GM12878 (cell line): Measurements from ENCODE around the gene LRRC23. TPM values are rescaled to one million over a fixed set of nuclear protein-coding genes. Genes with fewer than 3 reads are reported as not detected.

ENCODE experiments used
- ATAC-seq: fragments of 200-7000 bp; cut with Tn5 transposase; 3 replicates; pipeline ENCODE4 v1.9.1; 2020; ENCODE audit warnings: mild to moderate bottlenecking, moderate library complexity
- BruUV-seq: library from RNA; stranded (reverse); fragments of 400-500 nt; replicated peaks from 2 replicates; lab custom pipeline; 2021; lab: Mats Ljungman, UMichigan
- CTCF ChIA-PET: fragments of 300-600 bp; sonication (Branson Sonifier 250); formaldehyde crosslinking; extraction: SDS; loops from one replicate; lab custom pipeline; 2021; ENCODE audit warnings: inconsistent platforms; lab: Yijun Ruan, JAX
- POLR2A ChIA-PET: fragments of 350-600 bp; formaldehyde crosslinking; extraction: SDS; loops from one replicate; lab custom pipeline; 2021; ENCODE audit warnings: inconsistent platforms; lab: Charles Lee
- RAD21 ChIA-PET: fragments of 300-600 bp; sonication (Branson Sonifier 250); formaldehyde crosslinking; loops from one replicate; lab custom pipeline; 2023; ENCODE audit warnings: antibody characterized with exemption; ENCODE audit not compliant: unreplicated experiment; lab: Charles Lee
- SMC1A ChIA-PET: fragments of 300-600 bp; sonication (Branson Sonifier 250); formaldehyde crosslinking; loops from one replicate; lab custom pipeline; 2023; ENCODE audit not compliant: unreplicated experiment, uncharacterized antibody; lab: Charles Lee
- DNase-seq: peaks from one replicate; pipeline ENCODE4 v3.0.0-alpha.2; 2011; ENCODE audit warnings: low read depth, low spot score
- FAIRE-seq: peaks from 3 replicates; lab custom pipeline; 2011; peaks lifted over from hg19 to GRCh38; lab: Jason Lieb, UNC
- H2AFZ ChIP-seq: 2 replicates; pipeline ENCODE4 v1.6.0; 2011; ENCODE audit warnings: low read depth, low read length, control low read depth; ENCODE audit not compliant: control insufficient read depth
- H3K27ac ChIP-seq: 2 replicates; pipeline ENCODE4 v1.5.1; 2011; ENCODE audit warnings: control low read depth; ENCODE audit not compliant: control insufficient read depth, insufficient read depth
- H3K27me3 ChIP-seq, 2 experiments: replicated peaks in 1 of 2; 2 replicates each; pipeline versions ENCODE4 v1.6.0 to v1.6.1; 2011; ENCODE audit warnings: low read length in 1 of 2; ENCODE audit not compliant: control insufficient read depth in 2 of 2, insufficient read depth in 2 of 2
- H3K36me3 ChIP-seq, 2 experiments: 2 replicates each; pipeline ENCODE4 v1.5.1; 2011; ENCODE audit warnings: low read length in 1 of 2; ENCODE audit not compliant: control insufficient read depth in 2 of 2, insufficient read depth in 2 of 2
- H3K4me1 ChIP-seq: 2 replicates; pipeline ENCODE4 v1.6.1; 2011; ENCODE audit warnings: mild to moderate bottlenecking, low read length, moderate library complexity, mixed read lengths; ENCODE audit not compliant: control insufficient read depth, insufficient read depth
- H3K4me2 ChIP-seq: 2 replicates; pipeline ENCODE4 v1.6.0; 2011; ENCODE audit warnings: control low read depth; ENCODE audit not compliant: control insufficient read depth, insufficient read depth
- H3K4me3 ChIP-seq: fragments of 200-600 bp; sonication (generic); 2 replicates; pipeline ENCODE4 v1.5.1; 2016
- H3K79me2 ChIP-seq: 2 replicates; pipeline ENCODE4 v1.6.0; 2011; ENCODE audit warnings: low read length; ENCODE audit not compliant: control insufficient read depth, insufficient read depth
- H3K9ac ChIP-seq: 2 replicates; pipeline ENCODE4 v1.8.0; 2011; ENCODE audit warnings: low read length, control low read depth, mixed read lengths; ENCODE audit not compliant: control insufficient read depth, insufficient read depth
- H3K9me3 ChIP-seq: replicated peaks from 3 replicates; pipeline ENCODE4 v1.5.1; 2011; ENCODE audit warnings: mild to moderate bottlenecking, low read length; ENCODE audit not compliant: control insufficient read depth, insufficient read depth
- H4K20me1 ChIP-seq: 2 replicates; pipeline ENCODE4 v1.6.0; 2011; ENCODE audit not compliant: control insufficient read depth, insufficient read depth
- BCL11A ChIP-seq: IDR thresholded peaks from 2 replicates; pipeline ENCODE4 v1.6.1; 2011; ENCODE audit warnings: low read depth, low read length
- BCL3 ChIP-seq: IDR thresholded peaks from 2 replicates; pipeline ENCODE4 v1.6.1; 2011; ENCODE audit warnings: borderline replicate concordance, low read depth, mild to moderate bottlenecking, moderate library complexity, low read length; ENCODE audit not compliant: insufficient read depth, poor library complexity, severe bottlenecking
- BMI1 ChIP-seq: fragments of 450-650 bp; IDR thresholded peaks from 2 replicates; pipeline ENCODE4 v1.6.1; 2016; ENCODE audit warnings: mild to moderate bottlenecking, moderate library complexity, borderline replicate concordance
- CBFB ChIP-seq: IDR thresholded peaks from 2 replicates; pipeline ENCODE4 v1.6.1; 2016; ENCODE audit warnings: antibody characterized with exemption, low read depth
- ELK1 ChIP-seq: IDR thresholded peaks from 2 replicates; pipeline ENCODE4 v1.6.1; 2012; ENCODE audit warnings: low read depth, low read length, improper control_type of control experiment
- EP300 ChIP-seq, 2 experiments: fragments of 150-350 bp in 1 of 2; IDR thresholded peaks; 2 replicates each; pipeline ENCODE4 v1.6.1; 2011 to 2012; ENCODE audit warnings: low read depth in 2 of 2, low read length in 2 of 2, borderline replicate concordance in 1 of 2, improper control_type of control experiment in 1 of 2, inconsistent platforms in 1 of 2; ENCODE audit not compliant: control insufficient read depth in 1 of 2
- IKZF1 ChIP-seq: fragments of 450-650 bp; conservative IDR thresholded peaks from 2 replicates; pipeline ENCODE4 v1.6.1; 2017; ENCODE audit warnings: antibody characterized with exemption, mild to moderate bottlenecking
- NR2C2 ChIP-seq: IDR thresholded peaks from 2 replicates; pipeline ENCODE4 v1.6.1; 2011; ENCODE audit warnings: borderline replicate concordance, low read depth; ENCODE audit not compliant: control insufficient read depth, insufficient read length
- NR2F1 ChIP-seq: fragments of 450-650 bp; conservative IDR thresholded peaks from 2 replicates; pipeline ENCODE4 v1.6.1; 2017; ENCODE audit warnings: mild to moderate bottlenecking
- RUNX3 ChIP-seq: IDR thresholded peaks from 2 replicates; pipeline ENCODE4 v1.6.1; 2012; ENCODE audit warnings: low read length, inconsistent platforms
- SMAD5 ChIP-seq: IDR thresholded peaks from 2 replicates; pipeline ENCODE4 v1.6.1; 2016; ENCODE audit warnings: antibody characterized with exemption, low read depth
- TARDBP ChIP-seq: IDR thresholded peaks from 2 replicates; pipeline ENCODE4 v1.6.1; 2016; ENCODE audit warnings: borderline replicate concordance
- ZNF217 ChIP-seq: fragments of 450-650 bp; IDR thresholded peaks from 2 replicates; pipeline ENCODE4 v1.6.1; 2017; ENCODE audit warnings: antibody characterized with exemption, mild to moderate bottlenecking
- ZNF622 ChIP-seq: fragments of 450-650 bp; IDR thresholded peaks from 2 replicates; pipeline ENCODE4 v1.6.1; 2017; ENCODE audit warnings: mild to moderate bottlenecking, inconsistent platforms
- WGBS: methylation state at CpG from one replicate; pipeline ENCODE4 v1.1.6; 2016; ENCODE audit warnings: low lambda C conversion rate; ENCODE audit not compliant: insufficient replicate concordance, insufficient coverage; ENCODE audit errors: missing lambda C conversion rate; 5-methylcytosine and 5-hydroxymethylcytosine counted together
- in situ Hi-C: fragments of 300-500 bp; cut with MboI; formaldehyde crosslinking; loops from 9 replicates; pipeline ENCODE4 v1.14.3; 2018; ENCODE audit warnings: mixed read lengths
- intact Hi-C: fragments of 100-400 bp; cut with micrococcal nuclease; formaldehyde crosslinking; loops from one replicate; pipeline ENCODE4 v1.14.2; 2022; ENCODE audit not compliant: unreplicated experiment
- polyA plus RNA-seq, 11 experiments: library from polyadenylated mRNA; depleted of rRNA in 4 of 11; unstranded in 6 of 11; stranded (reverse) in 5 of 11; fragments of >200 nt; fragmentation: Nextera tagmentation in 4 of 11; fragmentation: Illumina TruSeq in 1 of 11; extraction: Ambion mirVana in 4 of 11; extraction: Trizol in 1 of 11; gene quantifications; 1 replicate in 1 of 11; 2 replicates in 10 of 11; pipeline versions ENCODE4 v1.2.1 to v1.2.3, GENCODE V29; 2011 to 2016; ENCODE audit warnings: inconsistent platforms in 2 of 11, missing spikeins in 2 of 11, low read depth in 1 of 11
- total RNA-seq, 4 experiments: library from RNA; depleted of rRNA in 3 of 4; stranded (reverse); fragments of >200 nt in 3 of 4; fragmentation: Illumina TruSeq in 1 of 4; extraction: Trizol in 1 of 4; gene quantifications; 2 replicates each; pipeline versions ENCODE4 v1.2.1 to v1.2.3, GENCODE V29; 2013 to 2021
- TF ChIP-seq, protein P1 (sequence below), 3 experiments: IDR thresholded peaks in 2 of 3; conservative IDR thresholded peaks in 1 of 3; 2 replicates each; pipeline ENCODE4 v1.5.1; 2011; ENCODE audit warnings: low read depth in 3 of 3, low read length in 3 of 3, mild to moderate bottlenecking in 3 of 3, control low read depth in 2 of 3, moderate library complexity in 2 of 3, inconsistent platforms in 1 of 3, mixed read lengths in 1 of 3; ENCODE audit not compliant: control insufficient read depth in 2 of 3, insufficient read depth in 1 of 3; ENCODE audit errors: extremely low read depth in 1 of 3
- TF ChIP-seq, protein P2 (sequence below): fragments of 450-650 bp; IDR thresholded peaks from 2 replicates; pipeline ENCODE4 v1.6.1; 2016; ENCODE audit warnings: mild to moderate bottlenecking

The LRRC23 gene
- total and polyA plus RNA-seq, 10 of the 15 experiments (the other 5 are each of a cell fraction or from before 2014, with no cell fraction given): 1.4 to 6.9 (median 3.4) TPM

DNA sequence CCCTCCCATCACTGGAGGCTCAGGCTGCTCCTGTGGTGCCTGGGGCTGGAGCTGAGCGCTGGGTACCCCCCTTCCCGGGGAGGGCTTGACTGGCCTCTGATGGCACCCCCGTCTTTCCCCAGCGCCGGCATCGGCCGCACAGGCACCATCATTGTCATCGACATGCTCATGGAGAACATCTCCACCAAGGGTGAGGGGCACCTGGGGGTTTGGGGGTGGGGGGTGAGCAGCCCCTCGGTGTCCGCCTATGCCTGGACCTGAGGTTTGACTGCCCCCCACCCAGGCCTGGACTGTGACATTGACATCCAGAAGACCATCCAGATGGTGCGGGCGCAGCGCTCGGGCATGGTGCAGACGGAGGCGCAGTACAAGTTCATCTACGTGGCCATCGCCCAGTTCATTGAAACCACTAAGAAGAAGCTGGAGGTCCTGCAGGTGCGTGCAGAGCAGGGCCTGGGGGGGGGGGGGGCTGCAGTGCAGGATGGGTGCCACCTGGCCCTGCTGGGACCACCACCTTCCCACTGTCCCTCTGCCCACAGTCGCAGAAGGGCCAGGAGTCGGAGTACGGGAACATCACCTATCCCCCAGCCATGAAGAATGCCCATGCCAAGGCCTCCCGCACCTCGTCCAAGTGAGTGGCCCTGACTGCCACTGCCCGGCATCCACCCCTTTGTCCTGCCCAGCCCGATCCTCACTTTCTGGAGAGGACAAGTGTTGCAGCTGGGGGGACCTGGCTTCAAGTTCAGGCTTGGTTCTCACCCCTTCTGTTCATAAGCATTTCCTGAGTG is 55.4 kb downstream of the LRRC23 start:
- CTCF ChIA-PET: interaction anchor here (0.9 to 13.2 kb wide), 8 partner anchors 9 to 148 kb away, joined by 4 to 645 read pairs (median 5); partner anchors contain the start of genes C12orf57, LPCAT3, PTPN6 and RNU7-1
- no peaks in the 10 kb centered on the region for H4K20me1 ChIP-seq
- WGBS: 50% methylated on average over 26 of the region's 26 CpGs
- RAD21 ChIA-PET: interaction anchor here (0.7 to 13.5 kb wide), 7 partner anchors 9 to 148 kb away, joined by 4 to 426 read pairs (median 5); partner anchors contain the start of genes C12orf57, PTPN6 and RNU7-1
- ATAC-seq: no peak
- H3K4me2 ChIP-seq: peak overlapping the region; percentile 99
- no peak for FAIRE-seq
- no peaks in the 10 kb centered on the region for H3K9me3 ChIP-seq
- peak overlapping the region; percentile 95 for H3K4me3 ChIP-seq
- peaks cover 17 to 30% of the 10 kb centered on the region in 2 experiments for H3K36me3 ChIP-seq
- H3K79me2 ChIP-seq: peaks cover 62% of the 10 kb centered on the region
- H3K27ac ChIP-seq: peak overlapping the region; percentile 99
- peak overlapping the region; percentile 91 for H3K9ac ChIP-seq
- no TSS peak for BruUV-seq
- SMC1A ChIA-PET: interaction anchor here (1.1 to 13.2 kb wide), 3 partner anchors 12 to 134 kb away, joined by 3 to 395 read pairs (median 4); partner anchors contain the start of genes C12orf57, PTPN6 and RNU7-1
- in situ Hi-C loops: loop anchor here (5.0 to 25.0 kb wide), 2 partner anchors 152 to 1677 kb away; no protein-coding TSS in a partner anchor
- DNase-seq: no peak
- no peaks in the 10 kb centered on the region for H3K27me3 ChIP-seq
- H2AFZ ChIP-seq: no peak overlapping the region
- intact Hi-C loops: loop anchor here (1.0 to 5.0 kb wide), 3 partner anchors 16 to 152 kb away; partner anchors contain the start of gene C12orf57
- peaks cover 79% of the 10 kb centered on the region for H3K4me1 ChIP-seq
- POLR2A ChIA-PET: interaction anchor here (1.0 to 13.5 kb wide), 9 partner anchors 9 to 151 kb away, joined by 3 to 524 read pairs (median 4); partner anchors contain the start of genes C12orf57, C1RL, CDCA3 and LPCAT3
- TF ChIP-seq ELK1 (no peak), ZNF622 (no peak), BCL11A (no peak), NR2F1 (no peak), TARDBP (0 out of 2 replicates have a peak, but pooled peaks have one; percentile 8), BCL3 (no peak), ZNF217 (no peak), IKZF1 (no peak), CBFB (no peak), BMI1 (no peak), NR2C2 (no peak), RUNX3 (no peak), EP300 (IDR thresholded peaks at IDR 0.05; ENCODE audit: borderline replicate concordance in 1 of 2, control insufficient read depth in 1 of 2, low read depth in 2 of 2, low read length in 2 of 2) (no peak), SMAD5 (0 out of 2 replicates have a peak, but pooled peaks have one; percentile 4)
- TF ChIP-seq, protein P1, sequence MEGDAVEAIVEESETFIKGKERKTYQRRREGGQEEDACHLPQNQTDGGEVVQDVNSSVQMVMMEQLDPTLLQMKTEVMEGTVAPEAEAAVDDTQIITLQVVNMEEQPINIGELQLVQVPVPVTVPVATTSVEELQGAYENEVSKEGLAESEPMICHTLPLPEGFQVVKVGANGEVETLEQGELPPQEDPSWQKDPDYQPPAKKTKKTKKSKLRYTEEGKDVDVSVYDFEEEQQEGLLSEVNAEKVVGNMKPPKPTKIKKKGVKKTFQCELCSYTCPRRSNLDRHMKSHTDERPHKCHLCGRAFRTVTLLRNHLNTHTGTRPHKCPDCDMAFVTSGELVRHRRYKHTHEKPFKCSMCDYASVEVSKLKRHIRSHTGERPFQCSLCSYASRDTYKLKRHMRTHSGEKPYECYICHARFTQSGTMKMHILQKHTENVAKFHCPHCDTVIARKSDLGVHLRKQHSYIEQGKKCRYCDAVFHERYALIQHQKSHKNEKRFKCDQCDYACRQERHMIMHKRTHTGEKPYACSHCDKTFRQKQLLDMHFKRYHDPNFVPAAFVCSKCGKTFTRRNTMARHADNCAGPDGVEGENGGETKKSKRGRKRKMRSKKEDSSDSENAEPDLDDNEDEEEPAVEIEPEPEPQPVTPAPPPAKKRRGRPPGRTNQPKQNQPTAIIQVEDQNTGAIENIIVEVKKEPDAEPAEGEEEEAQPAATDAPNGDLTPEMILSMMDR (IDR thresholded peaks at IDR 0.05 in 2 of 3, conservative IDR thresholded peaks at IDR 0.05 in 1 of 3; ENCODE audit: control insufficient read depth in 2 of 3, extremely low read depth in 1 of 3, insufficient read depth in 1 of 3, low read depth in 3 of 3, low read length in 3 of 3): no peak
- TF ChIP-seq, protein P2, sequence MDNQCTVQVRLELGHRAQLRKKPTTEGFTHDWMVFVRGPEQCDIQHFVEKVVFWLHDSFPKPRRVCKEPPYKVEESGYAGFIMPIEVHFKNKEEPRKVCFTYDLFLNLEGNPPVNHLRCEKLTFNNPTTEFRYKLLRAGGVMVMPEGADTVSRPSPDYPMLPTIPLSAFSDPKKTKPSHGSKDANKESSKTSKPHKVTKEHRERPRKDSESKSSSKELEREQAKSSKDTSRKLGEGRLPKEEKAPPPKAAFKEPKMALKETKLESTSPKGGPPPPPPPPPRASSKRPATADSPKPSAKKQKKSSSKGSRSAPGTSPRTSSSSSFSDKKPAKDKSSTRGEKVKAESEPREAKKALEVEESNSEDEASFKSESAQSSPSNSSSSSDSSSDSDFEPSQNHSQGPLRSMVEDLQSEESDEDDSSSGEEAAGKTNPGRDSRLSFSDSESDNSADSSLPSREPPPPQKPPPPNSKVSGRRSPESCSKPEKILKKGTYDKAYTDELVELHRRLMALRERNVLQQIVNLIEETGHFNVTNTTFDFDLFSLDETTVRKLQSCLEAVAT: no peak; the same call in 1 of the 2 replicates
